ENCODE results near the gene GCNT2. TPM values are rescaled to one million over a fixed set of nuclear protein-coding genes. Genes with fewer than 3 reads are reported as not detected.
"Not testable (repeated sequence)": the region's sequence is repeated elsewhere in the genome, so short reads cannot be mapped to it uniquely, and the experiment has no call there.

The GCNT2 gene
- total RNA-seq, 2 experiments from 2014 or later = 1.4 to 1.6 TPM

DNA sequence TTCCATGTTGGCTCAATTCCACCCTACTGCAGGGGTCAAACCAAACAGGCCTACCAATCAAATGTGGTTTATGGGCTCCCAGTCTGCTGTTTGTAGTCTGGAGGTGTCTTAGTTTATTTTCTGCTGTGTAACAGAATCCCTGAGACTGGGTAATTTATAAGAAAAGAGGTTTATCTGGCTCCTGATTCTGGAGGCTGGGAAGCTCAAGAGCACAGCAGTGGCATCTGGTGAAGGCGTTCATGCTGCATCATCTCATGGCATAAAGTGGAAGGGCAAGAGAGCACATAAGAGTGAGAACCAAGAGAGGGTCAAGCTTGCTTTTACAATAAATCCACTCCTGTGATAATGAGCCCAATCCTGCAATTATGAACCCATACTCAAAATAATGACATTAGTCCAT is 87.9 kb downstream of the GCNT2 start:
- peaks cover 1% of the 10 kb centered on the region for H3K9me3 Mint-ChIP-seq
- CTCF ChIA-PET = no interaction called here
- no peak for DNase-seq
- no peak overlapping the region for H3K4me3 Mint-ChIP-seq
- H3K27ac Mint-ChIP-seq = no peak overlapping the region
- no peaks in the 10 kb centered on the region for H3K27me3 Mint-ChIP-seq (ENCODE audit: low read depth)
- intact Hi-C loops (cut with micrococcal nuclease) = no loop called here
- H3K4me1 Mint-ChIP-seq (ENCODE audit: low read depth) = no peaks in the 10 kb centered on the region
- H3K36me3 Mint-ChIP-seq (ENCODE audit: low read depth) = peaks cover 4% of the 10 kb centered on the region

DNA sequence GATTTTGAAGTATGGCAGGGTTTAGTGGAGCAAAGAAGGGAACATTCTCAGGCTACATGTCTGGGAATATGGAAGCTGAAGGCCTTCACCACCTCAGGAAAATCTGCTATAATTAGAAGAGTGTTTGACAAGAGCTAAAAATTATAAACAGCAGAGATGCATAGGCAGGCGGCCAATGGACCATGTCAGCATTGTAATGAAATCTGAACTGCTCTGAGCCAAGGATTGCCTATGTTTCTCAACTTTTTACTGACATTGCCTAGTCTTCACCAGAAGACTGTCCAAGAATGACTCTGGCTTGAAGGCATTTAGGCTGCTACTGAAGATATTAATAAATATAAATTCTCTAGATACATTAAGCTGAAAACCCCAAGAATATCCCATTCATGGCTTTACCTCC is 89.1 kb downstream of the GCNT2 start:
- DNase-seq = no peak
- H3K4me1 Mint-ChIP-seq (ENCODE audit: low read depth) = no peaks in the 10 kb centered on the region
- CTCF ChIA-PET = no interaction called here
- H3K27me3 Mint-ChIP-seq (ENCODE audit: low read depth) = no peaks in the 10 kb centered on the region
- no peak overlapping the region for H3K4me3 Mint-ChIP-seq
- intact Hi-C loops (cut with micrococcal nuclease) = no loop called here
- H3K27ac Mint-ChIP-seq = no peak overlapping the region
- peaks cover 1% of the 10 kb centered on the region for H3K9me3 Mint-ChIP-seq
- H3K36me3 Mint-ChIP-seq (ENCODE audit: low read depth) = peaks cover 4% of the 10 kb centered on the region

DNA sequence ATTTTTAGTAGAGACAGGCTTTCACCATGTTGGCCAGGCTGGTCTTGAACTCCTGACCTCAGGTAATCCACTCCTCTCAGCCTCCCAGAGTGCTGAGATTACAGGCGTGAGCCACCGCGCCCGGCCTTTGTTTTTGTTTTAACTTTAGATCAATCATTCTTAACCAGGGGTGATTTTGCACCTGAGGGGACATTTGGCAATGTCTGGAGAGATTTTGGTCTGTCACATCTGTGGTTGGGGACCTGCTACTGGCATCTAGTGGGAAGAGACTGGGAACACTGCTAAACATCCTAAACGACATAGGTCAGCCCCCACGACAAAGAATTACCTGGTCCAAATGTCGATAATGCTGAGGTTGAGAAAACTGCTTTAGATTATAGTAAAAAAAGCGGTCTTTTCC is 91.0 kb downstream of the GCNT2 start:
- no peaks in the 10 kb centered on the region for H3K4me1 Mint-ChIP-seq (ENCODE audit: low read depth)
- H3K27ac Mint-ChIP-seq = no peak overlapping the region
- no peak for DNase-seq
- H3K4me3 Mint-ChIP-seq = no peak overlapping the region
- H3K27me3 Mint-ChIP-seq (ENCODE audit: low read depth) = no peaks in the 10 kb centered on the region
- peaks cover 2% of the 10 kb centered on the region for H3K36me3 Mint-ChIP-seq (ENCODE audit: low read depth)
- intact Hi-C loops (cut with micrococcal nuclease) = no loop called here
- peaks cover 3% of the 10 kb centered on the region for H3K9me3 Mint-ChIP-seq
- CTCF ChIA-PET = no interaction called here

DNA sequence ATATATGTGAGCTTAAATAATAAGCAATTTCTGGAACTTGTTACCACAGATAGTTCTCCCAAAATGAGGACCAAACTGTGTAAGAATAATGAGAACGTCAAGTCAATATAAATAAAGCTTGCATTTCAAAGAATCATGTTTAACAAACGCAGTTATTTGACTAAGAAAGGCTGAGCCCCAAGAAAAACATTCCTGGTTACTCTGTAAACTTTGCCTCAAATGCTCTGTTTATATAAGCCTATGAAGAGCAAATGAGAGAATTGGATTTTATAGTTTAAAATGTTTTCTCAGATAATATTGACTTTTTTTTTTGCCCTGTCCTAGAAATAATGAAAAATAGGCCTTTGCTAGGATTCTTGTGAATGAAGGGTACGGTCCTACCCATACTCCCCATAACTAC is 91.9 kb downstream of the GCNT2 start:
- intact Hi-C loops (cut with micrococcal nuclease) = no loop called here
- Mint-ChIP-seq H3K4me1 (ENCODE audit: low read depth) (no peaks in the 10 kb centered on the region), H3K27me3 (ENCODE audit: low read depth) (no peaks in the 10 kb centered on the region), H3K36me3 (ENCODE audit: low read depth) (no peaks in the 10 kb centered on the region), H3K27ac (no peak overlapping the region), H3K4me3 (no peak overlapping the region), H3K9me3 (peaks cover 3% of the 10 kb centered on the region)
- CTCF ChIA-PET = no interaction called here
- DNase-seq = no peak

DNA sequence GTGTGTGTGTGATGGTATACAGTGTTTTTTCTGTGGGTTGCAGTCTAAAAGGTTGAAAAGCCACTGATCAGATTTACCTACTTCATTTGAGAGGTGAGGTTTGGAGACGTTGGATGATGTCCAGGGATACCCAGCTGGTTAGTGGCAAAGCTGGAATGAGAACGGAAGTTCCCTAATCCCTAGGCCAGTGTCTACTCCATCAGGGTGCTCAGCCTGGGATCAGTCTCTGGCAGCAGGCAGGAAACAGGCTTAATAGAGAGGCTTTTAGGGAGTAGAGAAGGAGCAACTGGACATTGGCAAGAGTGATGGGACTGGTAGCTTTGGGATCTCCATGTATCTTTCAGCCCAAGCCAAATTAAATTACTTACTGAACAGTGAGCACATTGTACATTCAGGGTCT is 92.6 kb downstream of the GCNT2 start:
- Mint-ChIP-seq H3K9me3 (peaks cover 3% of the 10 kb centered on the region), H3K36me3 (ENCODE audit: low read depth) (no peaks in the 10 kb centered on the region), H3K4me1 (ENCODE audit: low read depth) (no peaks in the 10 kb centered on the region), H3K4me3 (no peak overlapping the region), H3K27ac (no peak overlapping the region), H3K27me3 (ENCODE audit: low read depth) (no peaks in the 10 kb centered on the region)
- CTCF ChIA-PET = interaction anchor here (0.6 kb wide), 1 partner anchor 11 kb away, joined by 3 read pairs; no protein-coding TSS in a partner anchor
- no peak for DNase-seq
- intact Hi-C loops (cut with micrococcal nuclease) = no loop called here

DNA sequence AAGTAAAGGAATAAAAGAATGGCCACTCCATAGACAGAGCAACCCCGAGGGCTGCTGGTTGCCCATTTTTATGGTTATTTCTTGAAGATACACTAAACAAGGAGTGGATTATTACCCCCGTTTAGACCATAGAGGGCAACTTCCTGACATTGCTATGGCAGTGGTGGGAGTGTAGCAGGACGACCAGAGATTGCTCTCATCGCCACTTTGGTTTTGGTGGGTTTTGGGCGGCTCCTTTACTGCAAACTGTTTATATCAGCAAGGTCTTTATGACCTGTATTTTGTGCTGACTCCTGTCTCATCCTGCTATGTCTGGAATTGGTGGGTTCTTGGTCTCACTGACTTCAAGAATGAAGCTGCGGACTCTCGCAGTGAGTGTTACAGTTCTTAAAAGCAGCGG is 94.5 kb downstream of the GCNT2 start:
- Mint-ChIP-seq H3K27ac (no peak overlapping the region), H3K4me1 (ENCODE audit: low read depth) (no peaks in the 10 kb centered on the region), H3K9me3 (peaks cover 2% of the 10 kb centered on the region), H3K4me3 (no peak overlapping the region), H3K27me3 (ENCODE audit: low read depth) (no peaks in the 10 kb centered on the region), H3K36me3 (ENCODE audit: low read depth) (no peaks in the 10 kb centered on the region)
- intact Hi-C loops (cut with micrococcal nuclease) = no loop called here
- CTCF ChIA-PET = no interaction called here
- no peak for DNase-seq

DNA sequence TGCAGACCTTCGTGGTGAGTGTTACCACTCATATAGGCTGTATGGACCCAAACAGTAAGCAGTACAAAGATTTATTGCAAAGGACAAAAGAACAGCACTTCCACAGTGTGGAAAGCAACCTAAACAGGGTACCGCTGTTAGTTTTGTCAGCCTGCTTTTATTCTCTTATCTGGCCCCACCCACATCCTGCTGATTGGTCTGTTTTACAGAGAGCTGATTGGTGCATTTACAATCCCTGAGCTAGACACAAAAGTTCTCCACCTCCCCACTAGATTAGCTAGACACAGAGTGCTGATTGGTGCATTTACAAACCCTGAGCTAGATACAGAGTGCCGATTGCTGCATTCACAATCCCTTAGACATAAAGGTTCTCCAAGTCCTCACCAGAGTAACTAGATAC is 95.1 kb downstream of the GCNT2 start:
- CTCF ChIA-PET = interaction anchor here (0.7 kb wide), 1 partner anchor 426 kb away, joined by 6 read pairs; no protein-coding TSS in a partner anchor
- H3K27me3 Mint-ChIP-seq (ENCODE audit: low read depth); DNase-seq; H3K27ac Mint-ChIP-seq; intact Hi-C loops (cut with micrococcal nuclease); H3K36me3 Mint-ChIP-seq (ENCODE audit: low read depth); H3K9me3 Mint-ChIP-seq; H3K4me3 Mint-ChIP-seq; H3K4me1 Mint-ChIP-seq (ENCODE audit: low read depth): not testable (repeated sequence)

DNA sequence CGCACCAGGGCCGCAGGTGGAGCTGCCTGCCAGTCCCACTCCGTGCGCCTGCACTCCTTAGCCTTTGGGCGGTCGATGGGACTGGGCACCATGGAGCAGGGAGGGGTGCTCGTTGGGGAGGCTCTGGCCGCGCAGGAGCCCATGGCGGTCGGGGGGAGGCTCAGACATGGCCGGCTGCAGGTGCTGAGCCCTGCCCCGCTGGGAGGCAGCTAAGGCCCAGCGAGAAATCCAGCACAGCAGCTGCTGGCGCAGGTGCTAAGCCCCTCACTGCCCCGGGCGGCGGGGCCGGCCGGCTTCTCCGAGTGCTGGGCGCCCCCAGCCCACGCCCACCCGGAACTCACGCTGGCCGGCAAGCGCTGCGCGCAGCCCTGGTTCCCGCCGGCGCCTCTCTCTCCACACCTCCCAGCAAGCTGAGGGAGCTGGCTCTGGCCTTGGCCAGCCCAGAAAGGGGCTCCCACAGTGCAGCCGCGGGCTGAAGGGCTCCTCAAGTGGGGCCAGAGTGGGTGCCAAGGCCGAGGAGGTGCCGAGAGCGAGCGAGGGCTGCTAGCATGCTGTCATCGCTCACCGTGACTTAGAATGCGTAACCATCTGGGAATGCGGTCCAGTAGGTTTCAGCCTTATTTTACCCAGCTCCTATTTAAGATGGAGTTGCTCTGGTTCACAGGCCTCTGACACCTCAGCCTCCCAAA is 96.0 kb downstream of the GCNT2 start:
- Mint-ChIP-seq H3K27ac (no peak overlapping the region), H3K9me3 (peaks cover 2% of the 10 kb centered on the region), H3K4me1 (ENCODE audit: low read depth) (no peaks in the 10 kb centered on the region), H3K4me3 (no peak overlapping the region), H3K27me3 (ENCODE audit: low read depth) (no peaks in the 10 kb centered on the region), H3K36me3 (ENCODE audit: low read depth) (peaks cover 9% of the 10 kb centered on the region)
- CTCF ChIA-PET = no interaction called here
- intact Hi-C loops (cut with micrococcal nuclease) = no loop called here
- no peak for DNase-seq

DNA sequence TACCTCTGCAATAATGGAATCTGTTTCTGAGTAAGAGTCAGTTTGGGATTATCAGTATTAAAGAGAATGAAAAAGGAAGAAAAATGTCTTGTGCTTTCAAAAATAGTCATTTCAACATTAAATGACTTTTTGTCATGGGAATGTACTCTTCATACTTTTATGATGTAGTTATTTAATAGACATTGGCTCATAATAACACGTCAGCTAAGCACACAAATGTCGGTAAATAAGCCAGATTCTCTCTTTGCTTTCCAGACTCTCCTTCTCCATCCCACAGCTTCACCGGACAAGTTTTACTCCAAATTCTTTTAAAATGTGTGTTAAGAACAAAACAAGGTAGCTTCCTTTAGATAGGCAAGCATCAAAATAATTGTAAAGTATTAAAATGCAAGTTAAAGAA is 97.3 kb downstream of the GCNT2 start:
- Mint-ChIP-seq H3K36me3 (ENCODE audit: low read depth) (peaks cover 11% of the 10 kb centered on the region), H3K4me1 (ENCODE audit: low read depth) (no peaks in the 10 kb centered on the region), H3K4me3 (no peak overlapping the region), H3K9me3 (peaks cover 2% of the 10 kb centered on the region), H3K27ac (no peak overlapping the region), H3K27me3 (ENCODE audit: low read depth) (no peaks in the 10 kb centered on the region)
- CTCF ChIA-PET = interaction anchor here (1.2 kb wide), 1 partner anchor 12 kb away, joined by 3 read pairs; no protein-coding TSS in a partner anchor
- intact Hi-C loops (cut with micrococcal nuclease) = no loop called here
- no peak for DNase-seq

DNA sequence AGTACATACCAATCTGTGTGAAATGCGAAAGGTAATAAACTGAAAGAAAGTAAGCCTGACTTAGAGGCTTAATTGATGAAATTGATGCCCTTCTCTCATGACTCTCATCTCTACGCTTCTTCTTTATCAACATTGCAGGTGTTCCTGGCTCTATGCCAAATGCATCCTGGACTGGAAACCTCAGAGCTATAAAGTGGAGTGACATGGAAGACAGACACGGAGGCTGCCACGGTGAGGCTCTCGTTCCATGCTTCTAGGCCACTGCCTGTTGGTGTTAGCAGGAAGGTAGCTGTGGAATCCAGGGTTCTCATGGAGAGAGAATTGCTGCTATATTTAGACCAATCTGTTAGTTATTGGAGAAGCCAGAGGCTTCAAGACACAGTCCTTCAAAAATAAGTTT is 100.1 kb downstream of the GCNT2 start:
- no peaks in the 10 kb centered on the region for H3K27me3 Mint-ChIP-seq (ENCODE audit: low read depth)
- no peak overlapping the region for H3K4me3 Mint-ChIP-seq
- no peaks in the 10 kb centered on the region for H3K9me3 Mint-ChIP-seq
- CTCF ChIA-PET = interaction anchor here (1.4 kb wide), 1 partner anchor 111 kb away, joined by 4 read pairs; no protein-coding TSS in a partner anchor
- no peaks in the 10 kb centered on the region for H3K4me1 Mint-ChIP-seq (ENCODE audit: low read depth)
- peaks cover 27% of the 10 kb centered on the region for H3K36me3 Mint-ChIP-seq (ENCODE audit: low read depth)
- DNase-seq = no peak
- intact Hi-C loops (cut with micrococcal nuclease) = no loop called here
- H3K27ac Mint-ChIP-seq = no peak overlapping the region

DNA sequence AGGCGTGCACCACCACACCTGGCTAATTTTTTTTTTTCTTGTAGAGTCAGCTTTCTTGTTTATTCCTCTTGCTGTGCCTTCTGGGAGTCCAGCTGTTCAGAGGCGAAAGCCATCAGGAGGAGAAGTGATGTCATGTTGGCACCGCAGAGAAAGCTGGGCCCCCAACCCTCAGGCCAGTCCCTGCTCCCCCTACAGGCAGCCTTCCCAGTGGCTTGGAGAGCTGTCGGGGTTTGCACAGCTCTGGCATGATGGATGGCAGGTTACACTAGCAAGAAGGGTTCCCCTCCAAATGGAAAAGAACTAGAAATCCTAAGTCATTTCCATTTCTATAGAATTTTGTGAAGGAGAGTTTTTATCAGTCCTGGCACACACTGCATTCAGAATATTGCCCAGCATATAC is 100.7 kb downstream of the GCNT2 start:
- no peak overlapping the region for H3K4me3 Mint-ChIP-seq
- no peak overlapping the region for H3K27ac Mint-ChIP-seq
- no peaks in the 10 kb centered on the region for H3K27me3 Mint-ChIP-seq (ENCODE audit: low read depth)
- CTCF ChIA-PET = interaction anchor here (1.4 kb wide), 1 partner anchor 112 kb away, joined by 4 read pairs; no protein-coding TSS in a partner anchor
- peaks cover 27% of the 10 kb centered on the region for H3K36me3 Mint-ChIP-seq (ENCODE audit: low read depth)
- intact Hi-C loops (cut with micrococcal nuclease) = no loop called here
- no peak for DNase-seq
- no peaks in the 10 kb centered on the region for H3K9me3 Mint-ChIP-seq
- H3K4me1 Mint-ChIP-seq (ENCODE audit: low read depth) = no peaks in the 10 kb centered on the region

DNA sequence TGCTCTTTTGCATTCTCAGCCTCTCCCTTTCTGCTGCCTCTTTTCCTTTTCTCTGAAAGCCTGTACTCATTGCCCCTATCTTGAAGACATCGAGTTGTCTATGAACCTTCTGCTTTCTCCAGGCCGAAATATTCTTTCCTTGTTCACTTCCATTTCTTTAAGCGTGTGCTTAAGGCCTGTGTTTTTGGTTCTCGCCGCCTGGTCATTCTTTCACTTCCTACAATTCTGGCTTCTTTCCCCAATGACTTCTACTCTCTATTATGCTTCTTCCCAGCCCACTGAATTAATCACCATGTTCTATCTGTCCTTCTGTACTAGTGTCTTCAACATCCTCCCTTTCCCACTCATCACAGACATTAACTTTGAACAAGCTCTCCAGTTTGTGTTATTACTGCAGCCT is 103.7 kb downstream of the GCNT2 start:
- Mint-ChIP-seq H3K27ac (no peak overlapping the region), H3K4me3 (no peak overlapping the region)

DNA sequence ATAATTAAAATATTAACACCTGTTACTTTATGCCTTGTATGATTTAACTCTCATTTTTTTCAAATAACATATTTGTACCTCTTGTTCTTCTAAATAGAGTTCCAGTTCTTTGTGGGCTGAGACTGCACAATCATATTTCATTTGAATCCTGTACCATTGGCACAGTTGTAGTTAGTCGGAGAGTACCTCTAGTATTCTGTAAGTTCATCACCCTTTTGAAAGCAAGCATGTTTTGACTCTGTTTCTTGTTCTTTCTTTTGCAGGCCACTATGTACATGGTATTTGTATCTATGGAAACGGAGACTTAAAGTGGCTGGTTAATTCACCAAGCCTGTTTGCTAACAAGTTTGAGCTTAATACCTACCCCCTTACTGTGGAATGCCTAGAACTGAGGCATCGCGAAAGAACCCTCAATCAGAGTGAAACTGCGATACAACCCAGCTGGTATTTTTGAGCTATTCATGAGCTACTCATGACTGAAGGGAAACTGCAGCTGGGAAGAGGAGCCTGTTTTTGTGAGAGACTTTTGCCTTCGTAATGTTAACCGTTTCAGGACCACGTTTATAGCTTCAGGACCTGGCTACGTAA is 105.1 kb downstream of the GCNT2 start:
- CTCF ChIA-PET = no interaction called here
- no peak for DNase-seq
- Mint-ChIP-seq H3K27me3 (ENCODE audit: low read depth) (no peaks in the 10 kb centered on the region), H3K4me3 (no peak overlapping the region), H3K4me1 (ENCODE audit: low read depth) (no peaks in the 10 kb centered on the region), H3K36me3 (ENCODE audit: low read depth) (peaks cover 26% of the 10 kb centered on the region), H3K9me3 (no peaks in the 10 kb centered on the region), H3K27ac (no peak overlapping the region)
- intact Hi-C loops (cut with micrococcal nuclease) = no loop called here

More for the DNA sequence above, 103.7 kb downstream of the GCNT2 start:
- CTCF ChIA-PET = interaction anchor here (0.6 to 1.1 kb wide), 3 partner anchors 11 to 114 kb away, joined by 3 to 5 read pairs (median 4); no protein-coding TSS in a partner anchor
- Mint-ChIP-seq H3K27me3 (ENCODE audit: low read depth) (no peaks in the 10 kb centered on the region), H3K4me1 (ENCODE audit: low read depth) (no peaks in the 10 kb centered on the region), H3K9me3 (no peaks in the 10 kb centered on the region), H3K36me3 (ENCODE audit: low read depth) (peaks cover 27% of the 10 kb centered on the region)
- DNase-seq = no peak
- intact Hi-C loops (cut with micrococcal nuclease) = no loop called here

Data from activated naive CD4-positive, alpha-beta T cell treated with anti-CD3 and anti-CD28 coated beads for 36 hours (primary cell).